ENCODE data around the gene ZNF789.

Gene ZNF789

GRCh38 chr7:99497766-99498545 is 25.3 kb downstream of the ZNF789 start:
- Histone ChIP-seq H3K4me2 (ENCODE audit: low read depth, low read length, poor library complexity, severe bottlenecking) (peak overlapping the region; percentile 90), H3K27me3 (ENCODE audit: insufficient read depth, low read length, poor library complexity, severe bottlenecking) (no peaks in the 10 kb centered on the region), H4K20me1 (ENCODE audit: insufficient read depth, low read length, poor library complexity, severe bottlenecking) (peaks cover 32% of the 10 kb centered on the region), H3K9me3 (ENCODE audit: insufficient read depth, low read depth, low read length) (peaks cover 5% of the 10 kb centered on the region; the same call in 1 of the 2 replicates), H3K4me1 (ENCODE audit: insufficient read depth, low read length, poor library complexity, severe bottlenecking) (peaks cover 21% of the 10 kb centered on the region), H2AFZ (ENCODE audit: low read length) (no peak overlapping the region), H3K36me3 (ENCODE audit: insufficient read depth, low read length) (peaks cover 14% of the 10 kb centered on the region), H3K79me2 (ENCODE audit: insufficient read depth, low read length) (peaks cover 64% of the 10 kb centered on the region), H3K4me3 (ENCODE audit: low read length, poor library complexity, severe bottlenecking) (peak overlapping the region; percentile 99), H3K9ac (ENCODE audit: low read depth, low read length, poor library complexity, severe bottlenecking) (peak overlapping the region; percentile 91), H3F3A (ENCODE audit: low read depth) (no peaks in the 10 kb centered on the region), H3K9me2 (replicated peaks; ENCODE audit: low read depth, low read length) (no peaks in the 10 kb centered on the region)
- no peak for TF ChIP-seq CTCF (conservative IDR thresholded peaks at IDR 0.05; ENCODE audit: low read length)
- TF ChIP-seq EZH2phosphoT487 (IDR thresholded peaks at IDR 0.05; ENCODE audit: borderline replicate concordance) = no peak

- Histone ChIP-seq H3K9me2 (replicated peaks; ENCODE audit: low read depth, low read length) (no peaks in the 10 kb centered on the region), H3K4me2 (ENCODE audit: low read depth, low read length, poor library complexity, severe bottlenecking) (peak overlapping the region; percentile 90), H3F3A (ENCODE audit: low read depth) (no peaks in the 10 kb centered on the region), H2AFZ (ENCODE audit: low read length) (no peak overlapping the region), H4K20me1 (ENCODE audit: insufficient read depth, low read length, poor library complexity, severe bottlenecking) (peaks cover 32% of the 10 kb centered on the region), H3K4me3 (ENCODE audit: low read length, poor library complexity, severe bottlenecking) (peak overlapping the region; percentile 99), H3K9me3 (ENCODE audit: insufficient read depth, low read depth, low read length) (peaks cover 5% of the 10 kb centered on the region; the same call in 1 of the 2 replicates), H3K27me3 (ENCODE audit: insufficient read depth, low read length, poor library complexity, severe bottlenecking) (no peaks in the 10 kb centered on the region), H3K36me3 (ENCODE audit: insufficient read depth, low read length) (peaks cover 10% of the 10 kb centered on the region), H3K4me1 (ENCODE audit: insufficient read depth, low read length, poor library complexity, severe bottlenecking) (peaks cover 21% of the 10 kb centered on the region), H3K79me2 (ENCODE audit: insufficient read depth, low read length) (peaks cover 64% of the 10 kb centered on the region), H3K9ac (ENCODE audit: low read depth, low read length, poor library complexity, severe bottlenecking) (peak overlapping the region; percentile 91)
- no peak for TF ChIP-seq CTCF (conservative IDR thresholded peaks at IDR 0.05; ENCODE audit: low read length)
- no peak for TF ChIP-seq EZH2phosphoT487 (IDR thresholded peaks at IDR 0.05; ENCODE audit: borderline replicate concordance)
Observed at GRCh38 chr7:99498546-99498944, 25.9 kb downstream of the ZNF789 start.

- peaks cover 60% of the 10 kb centered on the region for H3K79me2 ChIP-seq (ENCODE audit: insufficient read depth, low read length)
- peak overlapping the region; percentile 97; the same call in 1 of the 2 replicates for H2AFZ ChIP-seq (ENCODE audit: low read length)
- no peak for TF ChIP-seq EZH2phosphoT487 (IDR thresholded peaks at IDR 0.05; ENCODE audit: borderline replicate concordance)
Observed at GRCh38 chr7:99499371-99499720, 26.7 kb downstream of the ZNF789 start.

More at GRCh38 chr7:99499371-99499720, 26.7 kb downstream of the ZNF789 start:
- Histone ChIP-seq H3K9ac (ENCODE audit: low read depth, low read length, poor library complexity, severe bottlenecking) (peak overlapping the region; percentile 91), H3K36me3 (ENCODE audit: insufficient read depth, low read length) (peaks cover 2% of the 10 kb centered on the region; the same call in 1 of the 2 replicates), H3K9me2 (replicated peaks; ENCODE audit: low read depth, low read length) (no peaks in the 10 kb centered on the region), H3K4me3 (ENCODE audit: low read length, poor library complexity, severe bottlenecking) (peak overlapping the region; percentile 99), H4K20me1 (ENCODE audit: insufficient read depth, low read length, poor library complexity, severe bottlenecking) (peaks cover 32% of the 10 kb centered on the region), H3F3A (ENCODE audit: low read depth) (no peaks in the 10 kb centered on the region), H3K4me1 (ENCODE audit: insufficient read depth, low read length, poor library complexity, severe bottlenecking) (peaks cover 21% of the 10 kb centered on the region), H3K9me3 (ENCODE audit: insufficient read depth, low read depth, low read length) (no peaks in the 10 kb centered on the region; the same call in 1 of the 2 replicates), H3K4me2 (ENCODE audit: low read depth, low read length, poor library complexity, severe bottlenecking) (peak overlapping the region; percentile 90), H3K27me3 (ENCODE audit: insufficient read depth, low read length, poor library complexity, severe bottlenecking) (no peaks in the 10 kb centered on the region)

All from Loucy (cell line).